ENCODE results near the gene FSTL1. TPM values are rescaled to one million over a fixed set of nuclear protein-coding genes. Genes with fewer than 3 reads are reported as not detected.

The FSTL1 gene, protein sequence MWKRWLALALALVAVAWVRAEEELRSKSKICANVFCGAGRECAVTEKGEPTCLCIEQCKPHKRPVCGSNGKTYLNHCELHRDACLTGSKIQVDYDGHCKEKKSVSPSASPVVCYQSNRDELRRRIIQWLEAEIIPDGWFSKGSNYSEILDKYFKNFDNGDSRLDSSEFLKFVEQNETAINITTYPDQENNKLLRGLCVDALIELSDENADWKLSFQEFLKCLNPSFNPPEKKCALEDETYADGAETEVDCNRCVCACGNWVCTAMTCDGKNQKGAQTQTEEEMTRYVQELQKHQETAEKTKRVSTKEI
- total RNA-seq (2022; extraction: Qiagen RNA extraction), result 49.9 to 91.3 TPM (median 71.1 TPM) in 5 replicates

DNA sequence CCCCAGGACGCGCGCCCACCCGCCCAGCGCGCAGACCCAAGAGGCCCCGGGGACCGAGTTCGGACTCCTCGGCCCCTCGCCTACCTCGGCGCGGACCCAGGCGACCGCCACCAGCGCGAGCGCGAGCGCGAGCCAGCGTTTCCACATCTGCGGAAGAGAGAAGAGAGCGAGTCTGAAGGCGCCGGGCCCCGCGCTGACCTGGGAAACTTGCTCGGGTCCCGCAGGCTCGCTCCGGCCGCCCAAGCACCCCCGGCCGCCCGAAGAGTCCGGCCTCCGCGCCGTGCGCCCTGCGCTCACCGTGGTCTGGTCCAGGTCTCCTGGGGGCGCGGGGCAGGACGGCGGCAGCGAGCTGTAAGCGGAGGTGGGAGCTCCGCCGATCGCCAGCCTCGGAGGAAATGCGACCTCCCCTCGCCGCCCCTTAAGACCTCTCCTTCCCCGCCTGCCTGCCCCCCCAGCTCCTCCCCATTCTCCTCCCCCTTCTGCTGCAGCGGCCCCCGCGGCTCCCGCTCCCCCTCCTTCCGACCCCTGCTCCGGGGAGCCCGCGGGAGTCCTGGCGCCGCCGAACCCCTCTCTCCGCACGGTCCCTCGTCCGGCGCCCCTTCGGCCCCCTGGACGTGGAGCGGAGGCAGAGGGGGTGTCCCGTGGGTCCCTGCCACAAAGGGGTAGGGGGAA, at the start of gene FSTL1:
Gene FSTL1 (minus strand): TSS at position 393 of the 672 bp plus-strand sequence. CDS start 246 bp downstream, at position 147.

DNA sequence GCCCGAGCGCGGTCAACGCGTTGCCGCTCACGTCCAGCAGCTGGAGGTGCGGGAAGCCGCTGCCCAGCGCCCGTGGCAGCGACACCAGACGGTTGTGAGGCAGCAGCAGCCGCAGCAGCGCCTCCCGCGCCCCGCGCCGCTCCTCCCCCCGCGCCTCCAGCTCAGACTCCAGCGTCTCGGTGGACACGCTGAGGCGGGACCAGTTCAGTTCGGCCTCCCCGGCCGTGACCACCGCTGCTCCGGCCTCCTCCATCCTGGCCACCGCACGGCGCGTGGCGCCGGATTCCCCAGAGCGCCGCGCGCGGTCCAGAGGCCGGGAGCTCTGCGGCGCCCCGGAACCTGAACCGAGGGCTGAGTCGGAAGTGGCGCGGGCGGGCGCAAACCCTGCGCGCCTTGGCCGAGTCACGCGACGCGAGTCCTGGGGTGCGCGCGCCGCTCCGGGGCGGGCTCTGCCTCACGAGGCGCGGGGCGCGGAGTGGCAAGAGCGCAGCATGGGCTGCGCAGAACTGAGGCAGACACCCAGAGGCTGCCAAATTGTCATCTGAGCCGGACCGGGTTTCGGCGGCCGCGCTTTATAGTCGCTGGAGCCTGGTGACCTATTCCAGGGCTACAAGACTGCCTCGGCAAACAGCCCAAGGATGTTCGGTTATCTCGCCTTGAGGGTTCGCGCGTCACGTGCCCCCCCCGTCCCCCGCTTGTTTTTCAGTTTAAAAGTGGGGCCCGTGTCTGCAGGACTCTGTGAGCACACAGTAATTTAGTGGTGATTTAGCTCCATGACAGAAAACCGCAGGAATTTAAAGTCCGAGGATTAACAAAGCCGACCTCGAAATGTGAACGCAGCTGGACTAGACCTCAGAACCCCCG, 101.6 kb downstream of the FSTL1 start, which contains the start of gene LRRC58:
Gene LRRC58 (minus strand): TSS at position 364 of the 864 bp plus-strand sequence. CDS start 111 bp downstream, at position 253.

Other genes starting within 250 kb of the FSTL1 start
- 0.25 to 0.54 TPM (median 0.46 TPM) in 5 replicates for gene GPR156, start 165.8 kb downstream of the FSTL1 start, total RNA-seq (2022; extraction: Qiagen RNA extraction)
- 14.5 to 16.1 TPM (median 15.2 TPM) in 5 replicates for gene LRRC58, start 101.6 kb downstream of the FSTL1 start, total RNA-seq (2022; extraction: Qiagen RNA extraction)
- gene NDUFB4, start 145.3 kb upstream of the FSTL1 start, total RNA-seq (2022; extraction: Qiagen RNA extraction), result 200 to 326 TPM (median 213 TPM) in 5 replicates
- 14.2 to 21.1 TPM (median 16.4 TPM) in 5 replicates for gene HGD, start 231.2 kb upstream of the FSTL1 start, total RNA-seq (2022; extraction: Qiagen RNA extraction)

Measured in A549 treated with CORT108297 at 1 μM for 4 hours (cell line).